Mesendoderm (in vitro differentiated cells): ENCODE results near the gene PPP6R3.
"Not testable (repeated sequence)": the region's sequence is repeated elsewhere in the genome, so short reads cannot be mapped to it uniquely, and the experiment has no call there.

Source experiments
- DNase-seq: peaks from one replicate; pipeline ENCODE4 v3.0.0; 2013
- H2AK5ac ChIP-seq: 2 replicates; pipeline ENCODE4 v1.6.1; 2013; ENCODE audit warnings: low read length, inconsistent platforms
- H2BK120ac ChIP-seq: 2 replicates; pipeline ENCODE4 v1.6.1; 2013; ENCODE audit warnings: low read depth, mild to moderate bottlenecking, low read length, moderate library complexity, mixed read lengths
- H2BK15ac ChIP-seq: replicated peaks from 2 replicates; pipeline ENCODE4 v1.6.1; 2013; ENCODE audit warnings: low read depth, mild to moderate bottlenecking, moderate library complexity
- H2BK5ac ChIP-seq: 2 replicates; pipeline ENCODE4 v1.6.1; 2013; ENCODE audit warnings: low read length, inconsistent platforms
- H3K18ac ChIP-seq: 2 replicates; pipeline ENCODE4 v1.6.1; 2013; ENCODE audit warnings: mild to moderate bottlenecking, low read length, mixed read lengths
- H3K23ac ChIP-seq: one replicate; pipeline ENCODE4 v1.6.1; 2013; ENCODE audit warnings: low read length
- H3K27ac ChIP-seq: 2 replicates; pipeline ENCODE4 v1.5.1; 2013; ENCODE audit warnings: low read depth, mild to moderate bottlenecking, inconsistent platforms, low read length, moderate library complexity
- H3K27me3 ChIP-seq: 2 replicates; pipeline ENCODE4 v1.6.1; 2013; ENCODE audit warnings: low read length, control low read depth, mild to moderate bottlenecking, inconsistent platforms; ENCODE audit not compliant: insufficient read depth, poor library complexity
- H3K36me3 ChIP-seq: 2 replicates; pipeline ENCODE4 v1.6.1; 2013; ENCODE audit warnings: low read length, inconsistent platforms; ENCODE audit not compliant: control insufficient read depth, insufficient read depth
- H3K4ac ChIP-seq: one replicate; pipeline ENCODE4 v1.6.1; 2013; ENCODE audit warnings: low read depth, mild to moderate bottlenecking, low read length, moderate library complexity
- H3K4me1 ChIP-seq: 2 replicates; pipeline ENCODE4 v1.6.1; 2013; ENCODE audit warnings: low read depth, low read length, inconsistent platforms; ENCODE audit not compliant: control insufficient read depth
- H3K4me2 ChIP-seq: 2 replicates; pipeline ENCODE4 v1.6.1; 2013; ENCODE audit warnings: low read length
- H3K4me3 ChIP-seq: 2 replicates; pipeline ENCODE4 v1.5.1; 2013; ENCODE audit warnings: mild to moderate bottlenecking, low read length
- H3K56ac ChIP-seq: one replicate; pipeline ENCODE4 v1.6.1; 2013; ENCODE audit warnings: low read length
- H3K79me1 ChIP-seq: 2 replicates; pipeline ENCODE4 v1.6.1; 2013; ENCODE audit warnings: low read length, inconsistent platforms
- H3K79me2 ChIP-seq: 2 replicates; pipeline ENCODE4 v1.6.1; 2013; ENCODE audit warnings: mild to moderate bottlenecking, low read length; ENCODE audit not compliant: control insufficient read depth, insufficient read depth
- H3K9ac ChIP-seq: 2 replicates; pipeline ENCODE4 v1.6.1; 2013; ENCODE audit warnings: low read length, inconsistent platforms
- H4K5ac ChIP-seq: one replicate; pipeline ENCODE4 v1.6.1; 2013; ENCODE audit warnings: low read length
- H4K8ac ChIP-seq: one replicate; pipeline ENCODE4 v1.6.1; 2013; ENCODE audit warnings: low read depth, mild to moderate bottlenecking, control low read depth, low read length, moderate library complexity
- WGBS: extraction: QIAGEN DNeasy Blood & Tissue Kit; methylation state at CpG from one replicate; pipeline ENCODE4 v1.1.7; 2013; ENCODE audit warnings: low lambda C conversion rate, missing lambda C conversion rate; ENCODE audit not compliant: insufficient coverage; ENCODE audit errors: extremely low coverage; 5-methylcytosine and 5-hydroxymethylcytosine counted together

The PPP6R3 gene

DNA sequence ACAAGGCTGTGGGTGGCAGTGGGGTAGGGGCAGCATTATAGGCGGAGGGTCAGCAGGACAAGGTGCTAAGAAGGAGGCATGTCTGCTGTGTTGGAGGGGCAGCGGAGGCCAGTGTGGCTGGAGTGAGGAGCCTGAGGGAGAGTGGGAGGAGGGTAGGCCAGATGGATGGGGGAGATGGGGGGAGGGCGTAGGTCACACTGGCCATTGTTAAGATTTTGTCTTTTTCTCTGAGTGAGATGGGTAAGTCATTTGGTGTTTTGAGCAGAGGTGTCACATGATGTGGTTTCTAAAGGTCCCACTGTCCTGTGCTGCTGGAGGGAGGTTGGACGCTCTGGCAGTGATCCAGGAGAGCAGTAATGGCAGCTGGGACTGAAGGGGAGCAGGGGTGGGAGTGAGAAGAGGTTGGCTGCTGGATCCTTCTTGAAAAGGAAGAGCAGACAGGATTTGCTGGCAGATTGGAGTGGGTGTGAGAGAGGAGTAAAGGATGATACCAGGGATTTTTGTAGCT lies 9.8 kb downstream of the PPP6R3 start:
- H3K23ac ChIP-seq: no peak overlapping the region
- H4K5ac ChIP-seq: no peak overlapping the region
- H3K4me1 ChIP-seq: peaks cover 15% of the 10 kb centered on the region
- H3K4me2 ChIP-seq: no peak overlapping the region
- H3K27ac ChIP-seq: no peak overlapping the region
- H3K4me3 ChIP-seq: no peak overlapping the region
- peaks cover 5% of the 10 kb centered on the region for H3K36me3 ChIP-seq
- WGBS: no CpG with 5 or more reads among the region's 4 CpGs
- H3K56ac ChIP-seq: no peak overlapping the region
- no peak overlapping the region for H2BK120ac ChIP-seq
- no peaks in the 10 kb centered on the region for H3K27me3 ChIP-seq
- H2BK5ac ChIP-seq: no peak overlapping the region
- H3K79me1 ChIP-seq: peaks cover 8% of the 10 kb centered on the region
- peaks cover 86% of the 10 kb centered on the region for H3K79me2 ChIP-seq
- H2BK15ac ChIP-seq: no peak overlapping the region
- no peak overlapping the region for H2AK5ac ChIP-seq
- H4K8ac ChIP-seq: no peak overlapping the region
- H3K18ac ChIP-seq: no peak overlapping the region
- no peak overlapping the region for H3K9ac ChIP-seq
- no peak for DNase-seq
- H3K4ac ChIP-seq: no peak overlapping the region

DNA sequence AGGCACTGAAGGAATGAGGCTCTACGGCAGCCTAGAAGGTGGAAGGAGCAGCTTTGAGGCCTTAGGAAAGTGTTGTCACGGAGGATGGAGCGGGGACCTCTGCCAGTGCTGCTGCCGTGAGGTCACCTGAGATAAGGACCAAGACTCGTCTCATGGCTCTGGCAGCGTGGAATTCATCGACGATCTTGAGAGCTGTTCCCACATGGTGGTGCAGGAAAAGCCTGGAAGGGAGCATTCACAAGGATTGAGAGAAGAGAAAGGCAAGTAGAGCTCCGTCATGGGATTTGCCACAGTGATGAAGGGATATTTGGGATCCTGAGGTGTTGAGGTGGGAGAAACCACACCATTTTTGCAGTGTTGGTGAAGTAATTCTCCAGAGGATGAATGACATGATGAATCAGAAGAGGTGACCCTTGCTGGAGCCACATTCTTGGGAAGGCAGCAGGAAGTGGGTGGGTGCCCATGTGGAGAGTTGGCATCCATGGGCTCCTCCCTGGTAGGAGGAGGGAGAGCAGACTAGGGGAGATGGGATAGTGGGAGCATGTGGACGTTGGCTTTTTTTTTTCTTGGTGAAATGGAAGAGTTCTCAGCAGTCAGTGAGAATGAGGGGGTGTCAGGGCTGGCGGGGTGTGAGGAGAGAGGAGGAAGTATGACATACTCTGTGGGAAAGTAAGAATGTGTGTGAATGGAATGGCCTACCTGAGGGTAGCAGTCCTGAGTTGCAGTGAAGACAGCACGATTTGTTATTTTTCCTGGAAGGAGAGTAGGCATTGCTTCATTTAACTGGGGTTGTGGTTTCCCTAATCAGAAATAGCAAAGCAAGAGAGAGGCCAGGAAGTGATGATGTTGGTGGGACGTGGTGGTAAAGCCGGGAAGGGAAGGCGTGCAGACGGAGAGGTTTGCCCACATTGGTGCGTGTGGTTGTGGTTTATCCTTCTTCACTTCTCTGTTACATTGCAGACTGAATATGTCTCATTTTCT lies 11.1 kb downstream of the PPP6R3 start:
- Histone ChIP-seq H3K18ac (no peak overlapping the region), H2BK15ac (no peak overlapping the region), H2AK5ac (no peak overlapping the region), H3K36me3 (peaks cover 5% of the 10 kb centered on the region), H4K5ac (no peak overlapping the region), H3K27ac (no peak overlapping the region), H3K23ac (no peak overlapping the region), H3K4me1 (peaks cover 15% of the 10 kb centered on the region), H3K27me3 (no peaks in the 10 kb centered on the region), H4K8ac (no peak overlapping the region), H2BK5ac (no peak overlapping the region), H2BK120ac (no peak overlapping the region), H3K4me3 (no peak overlapping the region), H3K56ac (peak overlapping the region; percentile 27), H3K4me2 (no peak overlapping the region), H3K9ac (no peak overlapping the region), H3K79me1 (peaks cover 8% of the 10 kb centered on the region), H3K79me2 (peaks cover 76% of the 10 kb centered on the region), H3K4ac (no peak overlapping the region)
- no CpG with 5 or more reads among the region's 17 CpGs for WGBS
- no peak for DNase-seq

DNA sequence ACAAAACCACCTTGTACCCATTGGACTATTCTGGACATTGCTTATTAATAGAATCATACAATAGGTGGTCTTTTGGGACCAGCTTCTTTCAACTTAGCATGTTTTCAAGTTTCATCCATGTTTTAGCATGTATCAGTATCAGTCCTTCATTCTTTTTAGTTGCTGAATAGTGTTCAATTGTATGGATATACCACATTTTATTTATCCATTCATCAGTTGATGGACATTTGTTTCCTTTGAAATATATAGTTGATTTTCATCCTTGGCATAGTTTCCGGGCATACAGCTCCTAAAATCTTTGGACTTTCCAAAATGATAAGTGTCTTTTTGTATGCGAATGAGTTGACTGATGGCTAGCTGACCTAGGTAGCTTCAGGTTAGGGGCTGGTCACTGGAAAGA lies 12.2 kb downstream of the PPP6R3 start:
- H2AK5ac ChIP-seq: no peak overlapping the region

DNA sequence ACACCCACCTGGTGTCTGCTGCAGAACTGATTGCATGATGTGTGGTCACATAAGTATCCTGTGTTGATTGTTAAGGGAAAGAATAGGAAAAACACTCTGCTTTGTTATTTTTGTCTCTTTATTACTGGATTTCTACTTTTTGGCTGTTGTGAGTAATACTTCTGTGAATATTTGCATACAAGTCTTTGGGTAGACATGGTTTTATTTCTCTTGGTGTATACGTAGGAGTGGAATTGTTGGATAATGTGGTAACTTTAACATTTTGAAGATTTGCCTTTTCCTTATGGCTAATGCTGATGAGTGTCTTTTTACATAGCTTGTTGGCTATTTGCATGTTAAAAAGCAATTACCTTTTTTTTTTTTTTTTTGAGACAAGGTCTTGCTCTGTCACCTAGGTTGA lies 13.1 kb downstream of the PPP6R3 start:
- no peaks in the 10 kb centered on the region for H3K27me3 ChIP-seq
- H3K56ac ChIP-seq: no peak overlapping the region
- no peak overlapping the region for H3K4ac ChIP-seq
- H2BK120ac ChIP-seq: no peak overlapping the region
- H4K8ac ChIP-seq: no peak overlapping the region
- no peak for DNase-seq
- H3K27ac ChIP-seq: no peak overlapping the region
- no peak overlapping the region for H2AK5ac ChIP-seq
- H2BK5ac ChIP-seq: no peak overlapping the region
- H3K79me2 ChIP-seq: peaks cover 74% of the 10 kb centered on the region
- no peak overlapping the region for H3K4me3 ChIP-seq
- no peak overlapping the region for H3K9ac ChIP-seq
- H3K18ac ChIP-seq: no peak overlapping the region
- no peak overlapping the region for H3K23ac ChIP-seq
- no peak overlapping the region for H4K5ac ChIP-seq
- no peak overlapping the region for H2BK15ac ChIP-seq
- no peak overlapping the region for H3K4me2 ChIP-seq
- H3K36me3 ChIP-seq: peaks cover 5% of the 10 kb centered on the region
- H3K4me1 ChIP-seq: peaks cover 12% of the 10 kb centered on the region
- peaks cover 10% of the 10 kb centered on the region for H3K79me1 ChIP-seq
- no CpG with 5 or more reads among the region's 1 CpG for WGBS

More for the DNA sequence above, 12.2 kb downstream of the PPP6R3 start:
- peaks cover 75% of the 10 kb centered on the region for H3K79me2 ChIP-seq
- no peak overlapping the region for H3K56ac ChIP-seq
- no peaks in the 10 kb centered on the region for H3K27me3 ChIP-seq
- peaks cover 10% of the 10 kb centered on the region for H3K79me1 ChIP-seq
- H2BK5ac ChIP-seq: no peak overlapping the region
- no peak overlapping the region for H2BK15ac ChIP-seq
- no peak for DNase-seq
- no peak overlapping the region for H2BK120ac ChIP-seq
- no peak overlapping the region for H3K27ac ChIP-seq
- no peak overlapping the region for H4K8ac ChIP-seq
- no peak overlapping the region for H3K23ac ChIP-seq
- no peak overlapping the region for H3K4me3 ChIP-seq
- no CpG with 5 or more reads among the region's 2 CpGs for WGBS
- H3K4me2 ChIP-seq: no peak overlapping the region
- peaks cover 5% of the 10 kb centered on the region for H3K36me3 ChIP-seq
- H3K4me1 ChIP-seq: peaks cover 15% of the 10 kb centered on the region
- H3K4ac ChIP-seq: no peak overlapping the region
- no peak overlapping the region for H3K9ac ChIP-seq
- no peak overlapping the region for H3K18ac ChIP-seq
- no peak overlapping the region for H4K5ac ChIP-seq

DNA sequence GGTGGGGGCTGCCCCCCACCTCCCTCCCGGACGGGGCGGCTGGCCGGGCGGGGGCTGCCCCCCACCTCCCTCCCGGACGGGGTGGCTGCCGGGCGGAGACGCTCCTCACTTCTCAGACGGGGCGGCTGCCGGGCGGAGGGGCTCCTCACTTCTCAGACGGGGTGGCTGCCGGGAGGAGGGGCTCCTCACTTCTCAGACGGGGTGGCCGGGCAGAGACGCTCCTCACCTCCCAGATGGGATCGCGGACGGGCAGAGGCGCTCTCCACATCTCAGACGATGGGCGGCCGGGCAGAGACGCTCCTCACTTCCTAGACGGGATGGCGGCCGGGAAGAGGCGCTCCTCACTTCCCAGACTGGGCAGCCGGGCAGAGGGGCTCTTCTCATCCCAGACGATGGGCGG lies 15.1 kb downstream of the PPP6R3 start:
- H3K4ac ChIP-seq, H2AK5ac ChIP-seq, H3K4me3 ChIP-seq, H3K36me3 ChIP-seq, H3K18ac ChIP-seq, H3K27me3 ChIP-seq, H3K4me2 ChIP-seq, H3K9ac ChIP-seq, DNase-seq, H3K56ac ChIP-seq, H2BK120ac ChIP-seq, H2BK15ac ChIP-seq, H4K8ac ChIP-seq, H3K27ac ChIP-seq, H3K4me1 ChIP-seq, H3K23ac ChIP-seq, H2BK5ac ChIP-seq, H4K5ac ChIP-seq: not testable (repeated sequence)
- Histone ChIP-seq H3K79me1 (peaks cover 10% of the 10 kb centered on the region), H3K79me2 (peaks cover 73% of the 10 kb centered on the region)
- no CpG with 5 or more reads among the region's 34 CpGs for WGBS
